ENCODE data around the gene PDE7B.
"Not testable (repeated sequence)": the region's sequence is repeated elsewhere in the genome, so short reads cannot be mapped to it uniquely, and the experiment has no call there.

DNA sequence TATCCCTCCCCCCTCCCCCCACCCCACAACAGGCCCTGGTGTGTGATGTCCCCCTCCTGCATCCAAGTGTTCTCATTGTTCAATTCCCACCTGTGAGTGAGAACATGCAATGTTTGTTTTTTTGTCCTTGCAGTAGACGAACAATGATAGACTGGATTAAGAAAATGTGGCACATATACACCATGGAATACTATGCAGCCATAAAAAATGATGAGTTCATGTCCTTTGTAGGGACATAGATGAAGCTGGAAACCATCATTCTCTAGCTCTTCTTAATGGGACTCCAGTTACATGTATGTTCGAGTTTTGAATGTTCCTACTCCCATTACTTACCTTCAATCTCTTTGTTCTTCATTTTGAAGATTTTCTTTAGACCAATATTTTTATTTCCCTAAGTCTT, 13.4 kb downstream of the PDE7B start:
- TF ChIP-seq, protein P1, sequence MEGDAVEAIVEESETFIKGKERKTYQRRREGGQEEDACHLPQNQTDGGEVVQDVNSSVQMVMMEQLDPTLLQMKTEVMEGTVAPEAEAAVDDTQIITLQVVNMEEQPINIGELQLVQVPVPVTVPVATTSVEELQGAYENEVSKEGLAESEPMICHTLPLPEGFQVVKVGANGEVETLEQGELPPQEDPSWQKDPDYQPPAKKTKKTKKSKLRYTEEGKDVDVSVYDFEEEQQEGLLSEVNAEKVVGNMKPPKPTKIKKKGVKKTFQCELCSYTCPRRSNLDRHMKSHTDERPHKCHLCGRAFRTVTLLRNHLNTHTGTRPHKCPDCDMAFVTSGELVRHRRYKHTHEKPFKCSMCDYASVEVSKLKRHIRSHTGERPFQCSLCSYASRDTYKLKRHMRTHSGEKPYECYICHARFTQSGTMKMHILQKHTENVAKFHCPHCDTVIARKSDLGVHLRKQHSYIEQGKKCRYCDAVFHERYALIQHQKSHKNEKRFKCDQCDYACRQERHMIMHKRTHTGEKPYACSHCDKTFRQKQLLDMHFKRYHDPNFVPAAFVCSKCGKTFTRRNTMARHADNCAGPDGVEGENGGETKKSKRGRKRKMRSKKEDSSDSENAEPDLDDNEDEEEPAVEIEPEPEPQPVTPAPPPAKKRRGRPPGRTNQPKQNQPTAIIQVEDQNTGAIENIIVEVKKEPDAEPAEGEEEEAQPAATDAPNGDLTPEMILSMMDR (IDR thresholded peaks at IDR 0.05; ENCODE audit: low read depth, low read length, missing input control): not testable (repeated sequence)
- not testable (repeated sequence) for TF ChIP-seq MAX (IDR thresholded peaks at IDR 0.05); GABPA (IDR thresholded peaks at IDR 0.05 in 1 of 2, conservative IDR thresholded peaks at IDR 0.05 in 1 of 2); REST (IDR thresholded peaks at IDR 0.05); NR2F2 (IDR thresholded peaks at IDR 0.05); RAD21 (IDR thresholded peaks at IDR 0.05); EGR1 (IDR thresholded peaks at IDR 0.05; ENCODE audit: low read depth in 2 of 2); YY1 (IDR thresholded peaks at IDR 0.05); TAF1 (conservative IDR thresholded peaks at IDR 0.05); JUND (IDR thresholded peaks at IDR 0.05); FOXA1 (IDR thresholded peaks at IDR 0.05); ATF3 (IDR thresholded peaks at IDR 0.05); FOXA2 (IDR thresholded peaks at IDR 0.05)
- TF ChIP-seq, protein P2, sequence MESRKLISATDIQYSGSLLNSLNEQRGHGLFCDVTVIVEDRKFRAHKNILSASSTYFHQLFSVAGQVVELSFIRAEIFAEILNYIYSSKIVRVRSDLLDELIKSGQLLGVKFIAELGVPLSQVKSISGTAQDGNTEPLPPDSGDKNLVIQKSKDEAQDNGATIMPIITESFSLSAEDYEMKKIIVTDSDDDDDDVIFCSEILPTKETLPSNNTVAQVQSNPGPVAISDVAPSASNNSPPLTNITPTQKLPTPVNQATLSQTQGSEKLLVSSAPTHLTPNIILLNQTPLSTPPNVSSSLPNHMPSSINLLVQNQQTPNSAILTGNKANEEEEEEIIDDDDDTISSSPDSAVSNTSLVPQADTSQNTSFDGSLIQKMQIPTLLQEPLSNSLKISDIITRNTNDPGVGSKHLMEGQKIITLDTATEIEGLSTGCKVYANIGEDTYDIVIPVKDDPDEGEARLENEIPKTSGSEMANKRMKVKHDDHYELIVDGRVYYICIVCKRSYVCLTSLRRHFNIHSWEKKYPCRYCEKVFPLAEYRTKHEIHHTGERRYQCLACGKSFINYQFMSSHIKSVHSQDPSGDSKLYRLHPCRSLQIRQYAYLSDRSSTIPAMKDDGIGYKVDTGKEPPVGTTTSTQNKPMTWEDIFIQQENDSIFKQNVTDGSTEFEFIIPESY (IDR thresholded peaks at IDR 0.05): not testable (repeated sequence)
